ENCODE data around the gene ALPK1.

ALPK1 gene

DNA sequence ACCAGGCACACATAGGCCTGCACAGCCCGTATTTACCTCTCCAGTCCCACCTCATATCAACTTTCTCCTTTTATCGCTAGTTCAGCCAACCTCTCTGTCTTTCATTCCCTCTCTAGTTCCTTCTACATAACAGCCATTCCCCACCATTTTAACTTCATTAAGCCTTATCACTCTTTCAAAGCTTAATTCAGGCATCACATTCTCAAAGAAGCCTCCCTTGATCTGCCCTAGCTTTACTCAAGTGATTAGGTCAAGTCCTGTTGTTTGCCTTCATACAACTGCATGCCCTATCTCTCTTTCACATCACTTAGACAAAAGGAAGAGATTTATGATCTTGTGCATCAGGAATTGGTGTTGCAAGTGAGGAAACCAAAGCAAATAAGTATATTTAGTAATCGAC lies 74.2 kb downstream of the ALPK1 start:
- Histone ChIP-seq H3K4me3 (ENCODE audit: low read length) (no peak overlapping the region), H3K36me3 (ENCODE audit: control insufficient read depth, insufficient read depth, low read length, severe bottlenecking) (peaks cover 4% of the 10 kb centered on the region), H3K9ac (ENCODE audit: low read length) (no peak overlapping the region), H3K27me3 (replicated peaks; ENCODE audit: control insufficient read depth, insufficient read depth, low read length) (no peaks in the 10 kb centered on the region), H3K4me1 (ENCODE audit: control insufficient read depth, insufficient read depth, low read length) (no peaks in the 10 kb centered on the region), H3K9me3 (ENCODE audit: control insufficient read depth, low read length) (peaks cover 8% of the 10 kb centered on the region)
- no peak for DNase-seq (ENCODE audit: low read depth)

DNA sequence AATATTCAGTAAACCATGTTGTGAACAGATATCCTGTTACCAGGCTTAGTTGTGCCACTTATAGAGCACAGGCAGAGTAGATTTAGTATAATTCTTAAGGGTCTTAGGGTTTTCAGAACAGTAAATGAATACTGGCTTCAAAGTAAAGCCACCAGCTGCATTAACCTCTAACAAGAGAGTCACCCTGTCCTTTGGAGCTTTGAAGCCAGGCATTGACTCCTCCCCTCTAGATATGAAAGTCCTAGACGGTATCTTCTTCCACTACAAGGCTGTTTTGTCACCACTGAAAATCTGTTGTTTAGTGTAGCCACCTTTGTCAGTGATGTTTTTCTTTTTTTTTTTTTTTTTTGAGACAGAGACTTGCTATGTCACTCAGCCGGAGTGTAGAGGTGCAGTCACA lies 77.7 kb downstream of the ALPK1 start:
- Histone ChIP-seq H3K36me3 (ENCODE audit: control insufficient read depth, insufficient read depth, low read length, severe bottlenecking) (peaks cover 16% of the 10 kb centered on the region), H3K9ac (ENCODE audit: low read length) (no peak overlapping the region), H3K9me3 (ENCODE audit: control insufficient read depth, low read length) (no peaks in the 10 kb centered on the region), H3K4me1 (ENCODE audit: control insufficient read depth, insufficient read depth, low read length) (peaks cover 5% of the 10 kb centered on the region), H3K4me3 (ENCODE audit: low read length) (no peak overlapping the region), H3K27me3 (replicated peaks; ENCODE audit: control insufficient read depth, insufficient read depth, low read length) (no peaks in the 10 kb centered on the region)
- no peak for DNase-seq (ENCODE audit: low read depth)

DNA sequence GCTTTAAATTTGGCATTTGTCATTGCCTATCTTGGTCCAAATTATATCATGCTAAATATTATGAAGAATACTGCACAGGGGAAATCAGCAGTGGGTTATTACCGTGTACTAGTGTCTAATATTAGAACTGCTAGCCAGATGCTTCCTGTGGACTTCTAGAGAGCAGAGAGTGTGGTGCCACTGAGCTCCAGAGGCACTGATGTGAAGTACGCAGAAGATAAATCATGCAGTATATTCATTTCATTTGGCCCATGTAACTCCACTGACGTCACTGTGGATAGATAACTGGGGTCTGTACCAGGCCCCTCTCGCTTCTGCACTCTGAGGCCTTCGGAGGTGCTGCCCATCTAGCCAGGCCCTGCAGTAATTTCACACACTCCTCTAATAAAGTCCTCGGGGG lies 80.0 kb downstream of the ALPK1 start:
- Histone ChIP-seq H3K4me3 (ENCODE audit: low read length) (no peak overlapping the region), H3K27me3 (replicated peaks; ENCODE audit: control insufficient read depth, insufficient read depth, low read length) (no peaks in the 10 kb centered on the region), H3K36me3 (ENCODE audit: control insufficient read depth, insufficient read depth, low read length, severe bottlenecking) (peaks cover 12% of the 10 kb centered on the region), H3K4me1 (ENCODE audit: control insufficient read depth, insufficient read depth, low read length) (peaks cover 8% of the 10 kb centered on the region), H3K9me3 (ENCODE audit: control insufficient read depth, low read length) (no peaks in the 10 kb centered on the region), H3K9ac (ENCODE audit: low read length) (no peak overlapping the region)
- DNase-seq (ENCODE audit: low read depth): no peak

DNA sequence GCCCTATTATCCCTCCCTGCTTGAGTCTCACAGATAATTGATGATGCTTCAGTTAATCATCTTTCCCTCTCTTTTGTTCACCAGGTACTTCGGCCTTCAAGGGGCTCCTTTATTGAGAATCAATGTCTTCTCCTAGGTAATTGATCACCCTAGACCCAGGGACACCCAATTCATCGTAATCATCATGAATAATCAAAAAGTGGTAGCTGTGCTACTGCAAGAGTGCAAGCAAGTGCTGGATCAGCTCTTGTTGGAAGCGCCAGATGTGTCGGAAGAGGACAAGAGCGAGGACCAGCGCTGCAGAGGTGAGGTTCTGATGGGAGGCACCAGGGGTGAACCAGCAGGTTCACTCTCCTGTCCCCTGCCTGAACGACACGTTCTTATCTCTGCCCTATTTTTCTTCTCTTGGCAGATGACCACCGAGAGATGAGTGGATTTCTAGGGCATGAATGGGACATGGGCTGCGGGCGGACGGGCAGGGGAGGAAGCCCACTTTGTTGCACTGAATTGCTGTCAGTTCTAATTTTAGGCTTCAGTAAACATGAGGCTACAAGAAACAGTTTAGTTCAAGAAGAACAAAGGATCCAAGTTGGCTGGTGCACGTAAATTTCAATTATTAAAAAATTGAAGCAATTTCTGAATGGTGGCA lies 80.5 kb downstream of the ALPK1 start:
- no peaks in the 10 kb centered on the region for H3K9me3 ChIP-seq (ENCODE audit: control insufficient read depth, low read length)
- H3K4me1 ChIP-seq (ENCODE audit: control insufficient read depth, insufficient read depth, low read length): peaks cover 8% of the 10 kb centered on the region
- peaks cover 12% of the 10 kb centered on the region for H3K36me3 ChIP-seq (ENCODE audit: control insufficient read depth, insufficient read depth, low read length, severe bottlenecking)
- no peak for DNase-seq (ENCODE audit: low read depth)
- no peak overlapping the region for H3K4me3 ChIP-seq (ENCODE audit: low read length)
- H3K27me3 ChIP-seq (replicated peaks; ENCODE audit: control insufficient read depth, insufficient read depth, low read length): no peaks in the 10 kb centered on the region
- no peak overlapping the region for H3K9ac ChIP-seq (ENCODE audit: low read length)

DNA sequence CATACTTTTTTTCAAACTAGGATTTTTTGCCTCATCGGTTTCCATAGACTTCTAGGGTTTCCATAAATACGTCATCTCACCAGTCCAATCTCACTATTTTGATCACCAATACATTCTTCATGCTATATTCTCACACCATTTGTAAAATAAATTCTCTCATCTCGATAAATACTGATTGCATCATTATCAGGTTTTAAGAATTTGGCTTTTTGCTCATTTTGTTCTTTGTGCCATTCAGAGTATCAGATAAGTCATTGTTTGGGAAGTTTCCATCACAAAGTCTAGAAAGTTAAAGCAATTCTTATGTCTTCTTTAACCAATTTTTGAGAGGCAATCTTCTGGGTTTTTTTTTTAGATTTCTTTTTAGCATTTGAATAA lies 81.1 kb downstream of the ALPK1 start:
- H3K36me3 ChIP-seq (ENCODE audit: control insufficient read depth, insufficient read depth, low read length, severe bottlenecking): peaks cover 12% of the 10 kb centered on the region
- no peaks in the 10 kb centered on the region for H3K27me3 ChIP-seq (replicated peaks; ENCODE audit: control insufficient read depth, insufficient read depth, low read length)
- no peaks in the 10 kb centered on the region for H3K9me3 ChIP-seq (ENCODE audit: control insufficient read depth, low read length)
- DNase-seq (ENCODE audit: low read depth): no peak
- peaks cover 8% of the 10 kb centered on the region for H3K4me1 ChIP-seq (ENCODE audit: control insufficient read depth, insufficient read depth, low read length)
- no peak overlapping the region for H3K4me3 ChIP-seq (ENCODE audit: low read length)
- H3K9ac ChIP-seq (ENCODE audit: low read length): no peak overlapping the region

DNA sequence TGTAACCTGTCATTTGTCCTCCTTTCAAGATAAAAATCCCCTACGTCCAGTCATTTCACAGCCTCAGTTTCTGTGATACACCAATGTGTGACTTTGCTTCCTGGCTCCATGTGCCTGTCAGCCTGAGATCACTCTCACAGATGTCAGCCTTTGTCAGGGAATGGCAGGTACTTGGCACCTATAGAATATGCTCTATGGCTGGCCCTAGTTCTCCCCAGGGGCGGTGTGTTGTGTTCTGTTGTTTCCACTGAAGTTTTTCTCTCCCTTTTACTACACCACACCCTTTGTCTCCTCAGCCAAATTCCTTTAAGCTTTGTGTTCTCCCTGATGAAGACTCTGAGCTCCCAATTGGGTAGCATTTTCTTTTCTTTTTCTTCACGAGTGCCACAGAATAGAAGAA lies 81.7 kb downstream of the ALPK1 start:
- Histone ChIP-seq H3K4me1 (ENCODE audit: control insufficient read depth, insufficient read depth, low read length) (peaks cover 8% of the 10 kb centered on the region), H3K9ac (ENCODE audit: low read length) (no peak overlapping the region), H3K36me3 (ENCODE audit: control insufficient read depth, insufficient read depth, low read length, severe bottlenecking) (peaks cover 12% of the 10 kb centered on the region), H3K27me3 (replicated peaks; ENCODE audit: control insufficient read depth, insufficient read depth, low read length) (no peaks in the 10 kb centered on the region), H3K9me3 (ENCODE audit: control insufficient read depth, low read length) (no peaks in the 10 kb centered on the region), H3K4me3 (ENCODE audit: low read length) (peak overlapping the region; percentile 35)
- DNase-seq (ENCODE audit: low read depth): peak; percentile 11

DNA sequence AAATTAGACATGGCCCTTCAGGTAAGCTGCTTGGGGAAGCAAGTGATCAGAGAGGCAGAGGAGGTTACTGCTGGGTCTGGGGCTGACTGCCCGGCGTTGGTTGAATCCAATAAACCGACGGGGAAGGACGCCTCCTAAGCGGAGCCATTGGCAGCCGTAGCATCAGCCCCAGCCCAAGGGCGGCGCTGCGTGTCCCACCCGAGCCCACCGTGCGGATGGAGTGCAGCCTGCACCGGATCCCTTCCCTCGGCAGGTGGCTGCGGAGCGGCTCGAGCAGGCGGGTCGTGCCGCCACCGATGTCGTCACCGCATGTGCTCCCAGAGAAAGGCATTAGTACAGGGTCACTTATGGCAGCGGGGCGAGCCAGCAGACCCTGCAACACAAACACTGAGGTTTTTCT lies 82.1 kb downstream of the ALPK1 start:
- H3K9me3 ChIP-seq (ENCODE audit: control insufficient read depth, low read length): no peaks in the 10 kb centered on the region
- peaks cover 8% of the 10 kb centered on the region for H3K4me1 ChIP-seq (ENCODE audit: control insufficient read depth, insufficient read depth, low read length)
- peaks cover 17% of the 10 kb centered on the region for H3K36me3 ChIP-seq (ENCODE audit: control insufficient read depth, insufficient read depth, low read length, severe bottlenecking)
- no peaks in the 10 kb centered on the region for H3K27me3 ChIP-seq (replicated peaks; ENCODE audit: control insufficient read depth, insufficient read depth, low read length)
- no peak for DNase-seq (ENCODE audit: low read depth)
- H3K4me3 ChIP-seq (ENCODE audit: low read length): peak overlapping the region; percentile 35
- H3K9ac ChIP-seq (ENCODE audit: low read length): no peak overlapping the region

DNA sequence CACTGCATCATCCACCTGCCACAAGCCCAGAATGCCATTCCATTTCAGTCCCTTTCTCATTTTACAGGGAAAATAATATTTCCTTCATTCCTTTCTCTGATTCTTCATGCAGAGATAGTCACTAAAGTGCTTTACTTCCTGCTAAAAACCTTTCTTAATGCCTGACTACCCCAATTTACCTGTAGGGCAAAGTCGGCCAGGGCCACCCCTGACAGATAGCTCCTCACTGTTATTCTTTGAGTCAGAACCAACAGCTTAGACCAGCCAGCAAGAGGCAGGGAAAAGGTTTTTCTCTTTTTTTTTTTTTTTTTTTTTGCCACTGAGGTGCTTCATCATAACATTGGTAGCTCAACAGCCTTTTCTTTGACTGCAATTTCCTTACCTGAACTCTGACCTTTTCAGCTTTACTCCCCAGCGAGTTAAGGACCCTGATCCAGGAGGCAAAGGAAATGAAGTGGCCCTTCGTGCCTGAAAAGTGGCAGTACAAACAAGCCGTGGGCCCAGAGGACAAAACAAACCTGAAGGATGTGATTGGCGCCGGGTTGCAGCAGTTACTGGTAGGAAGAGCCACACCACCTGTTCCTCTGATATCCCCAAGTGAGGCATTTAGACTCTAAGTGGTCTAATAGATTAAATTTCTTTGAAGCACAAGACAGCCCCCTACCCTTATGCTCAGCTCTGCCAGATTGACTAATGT lies 85.0 kb downstream of the ALPK1 start:
- Histone ChIP-seq H3K4me1 (ENCODE audit: control insufficient read depth, insufficient read depth, low read length) (peaks cover 8% of the 10 kb centered on the region), H3K9ac (ENCODE audit: low read length) (no peak overlapping the region), H3K36me3 (ENCODE audit: control insufficient read depth, insufficient read depth, low read length, severe bottlenecking) (peaks cover 24% of the 10 kb centered on the region), H3K4me3 (ENCODE audit: low read length) (no peak overlapping the region), H3K9me3 (ENCODE audit: control insufficient read depth, low read length) (no peaks in the 10 kb centered on the region), H3K27me3 (replicated peaks; ENCODE audit: control insufficient read depth, insufficient read depth, low read length) (no peaks in the 10 kb centered on the region)
- DNase-seq (ENCODE audit: low read depth): no peak

DNA sequence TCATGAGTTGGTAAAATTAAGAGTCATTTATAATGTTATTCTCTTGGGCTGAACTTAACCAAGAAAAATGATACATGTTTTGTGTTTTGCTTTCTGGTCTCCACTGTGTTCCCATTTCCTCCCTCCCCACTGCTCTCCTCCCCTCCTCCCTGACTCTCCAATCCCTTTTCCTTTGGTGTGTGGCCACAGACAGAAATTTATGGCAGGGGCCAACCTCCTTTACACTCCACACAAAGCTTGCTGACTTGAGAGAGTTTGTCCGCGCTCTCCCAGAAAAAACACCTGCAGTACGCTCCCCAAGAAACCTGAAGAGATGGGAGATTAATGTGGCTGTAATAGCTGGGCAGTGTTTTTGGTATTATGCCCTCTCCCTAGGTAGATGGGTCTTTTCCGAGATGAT lies 88.9 kb downstream of the ALPK1 start:
- Histone ChIP-seq H3K9me3 (ENCODE audit: control insufficient read depth, low read length) (no peaks in the 10 kb centered on the region), H3K27me3 (replicated peaks; ENCODE audit: control insufficient read depth, insufficient read depth, low read length) (no peaks in the 10 kb centered on the region), H3K4me3 (ENCODE audit: low read length) (no peak overlapping the region), H3K9ac (ENCODE audit: low read length) (no peak overlapping the region), H3K4me1 (ENCODE audit: control insufficient read depth, insufficient read depth, low read length) (peaks cover 3% of the 10 kb centered on the region), H3K36me3 (ENCODE audit: control insufficient read depth, insufficient read depth, low read length, severe bottlenecking) (peaks cover 12% of the 10 kb centered on the region)
- no peak for DNase-seq (ENCODE audit: low read depth)

DNA sequence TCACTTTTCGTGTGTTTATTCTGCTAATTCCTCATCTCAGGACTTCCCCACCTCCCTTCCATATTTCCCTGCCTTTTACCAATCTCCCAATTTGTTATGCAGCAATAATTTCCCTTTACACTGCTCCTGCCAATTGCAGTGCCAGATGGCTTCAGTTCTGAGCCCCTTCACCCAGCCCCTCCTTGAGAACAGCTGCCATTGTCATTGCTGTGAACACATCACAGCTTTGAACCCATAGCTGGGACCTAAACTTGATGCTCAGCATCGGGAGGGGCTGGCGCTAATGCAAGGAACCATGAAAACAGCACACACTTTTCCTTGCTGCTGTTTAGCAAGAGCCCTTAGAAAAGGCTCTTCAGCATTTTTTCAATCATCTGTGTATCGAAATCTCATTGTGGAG lies 104.9 kb downstream of the ALPK1 start:
- no peaks in the 10 kb centered on the region for H3K4me1 ChIP-seq (ENCODE audit: control insufficient read depth, insufficient read depth, low read length)
- no peak overlapping the region for H3K4me3 ChIP-seq (ENCODE audit: low read length)
- H3K27me3 ChIP-seq (replicated peaks; ENCODE audit: control insufficient read depth, insufficient read depth, low read length): no peaks in the 10 kb centered on the region
- H3K36me3 ChIP-seq (ENCODE audit: control insufficient read depth, insufficient read depth, low read length, severe bottlenecking): no peaks in the 10 kb centered on the region
- H3K9me3 ChIP-seq (ENCODE audit: control insufficient read depth, low read length): no peaks in the 10 kb centered on the region
- H3K9ac ChIP-seq (ENCODE audit: low read length): no peak overlapping the region
- DNase-seq (ENCODE audit: low read depth): no peak

DNA sequence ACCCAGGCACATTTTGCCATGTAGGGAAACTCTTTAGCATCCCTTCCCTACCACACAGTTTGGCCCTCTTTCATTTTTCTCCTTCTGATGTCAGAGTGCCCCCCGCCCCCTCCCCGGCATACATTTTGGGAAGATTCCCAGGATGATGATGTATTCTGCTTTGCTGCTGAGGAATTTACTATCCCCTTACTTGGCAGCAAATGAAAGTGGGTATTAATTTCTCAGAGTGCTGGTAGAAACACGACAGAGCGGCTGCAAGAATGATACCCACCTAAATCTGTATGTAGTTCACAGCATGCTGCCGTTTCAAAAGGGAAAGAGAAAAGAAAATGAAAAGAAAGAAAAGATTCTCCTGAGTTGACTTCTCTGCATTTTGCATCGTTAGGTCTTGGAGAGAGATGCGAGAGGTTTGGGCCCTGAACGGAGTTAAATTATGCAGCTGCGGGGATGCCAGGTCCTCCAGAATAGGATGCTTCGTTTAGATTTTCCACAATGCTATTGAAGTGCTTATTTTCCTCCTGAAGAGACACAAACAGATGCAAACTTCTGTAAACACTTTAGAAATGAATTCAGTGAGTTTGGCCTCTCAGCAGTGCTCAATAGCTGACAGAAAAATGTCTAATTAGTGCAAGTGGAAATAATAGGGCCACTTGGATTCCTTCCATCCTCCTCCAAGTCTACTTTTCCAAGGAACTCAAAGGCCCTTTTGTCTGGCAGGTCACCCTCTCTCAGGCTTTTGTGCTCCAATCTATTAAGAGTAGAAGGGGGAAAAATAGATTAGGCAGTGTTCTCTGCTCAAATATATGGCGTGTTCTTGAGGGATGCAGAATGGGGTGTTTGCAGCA lies 106.2 kb downstream of the ALPK1 start:
- Histone ChIP-seq H3K4me1 (ENCODE audit: control insufficient read depth, insufficient read depth, low read length) (no peaks in the 10 kb centered on the region), H3K9me3 (ENCODE audit: control insufficient read depth, low read length) (no peaks in the 10 kb centered on the region), H3K4me3 (ENCODE audit: low read length) (no peak overlapping the region), H3K36me3 (ENCODE audit: control insufficient read depth, insufficient read depth, low read length, severe bottlenecking) (no peaks in the 10 kb centered on the region), H3K27me3 (replicated peaks; ENCODE audit: control insufficient read depth, insufficient read depth, low read length) (no peaks in the 10 kb centered on the region), H3K9ac (ENCODE audit: low read length) (no peak overlapping the region)
- DNase-seq (ENCODE audit: low read depth): no peak

Data from adipocyte (in vitro differentiated cells).